Renal cortical epithelial cell (primary cell): ENCODE measurements around the gene TMEM101. TPM values are rescaled to one million over a fixed set of nuclear protein-coding genes. Genes with fewer than 3 reads are reported as not detected.
"Not testable (repeated sequence)": the region's sequence is repeated elsewhere in the genome, so short reads cannot be mapped to it uniquely, and the experiment has no call there.

Source experiments
- DNase-seq: peaks from one replicate; pipeline ENCODE4 v3.0.0-alpha.2; 2011; ENCODE audit warnings: low read depth
- total RNA-seq: library from RNA; depleted of rRNA; stranded (reverse); fragments of >200 nt; gene quantifications from 2 replicates; pipeline ENCODE4 v1.2.3, GENCODE V29; 2014

TMEM101 gene
- total RNA-seq, 1 donor from 2014 or later: 43.8 TPM

DNA sequence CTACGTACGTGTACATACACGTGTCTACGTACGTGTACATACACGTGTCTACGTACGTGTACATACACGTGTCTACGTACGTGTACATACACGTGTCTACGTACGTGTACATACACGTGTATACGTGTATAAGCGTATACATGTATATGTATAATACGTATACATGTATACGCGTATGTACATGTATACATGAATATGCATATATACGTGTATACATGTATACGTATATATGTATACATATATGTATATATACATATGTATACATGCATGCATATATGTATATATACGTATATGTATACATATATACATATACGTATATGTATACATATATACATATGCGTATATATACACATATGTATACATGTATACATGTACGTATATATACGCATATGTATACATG is 38.9 kb downstream of the TMEM101 start:
- DNase-seq: no peak

DNA sequence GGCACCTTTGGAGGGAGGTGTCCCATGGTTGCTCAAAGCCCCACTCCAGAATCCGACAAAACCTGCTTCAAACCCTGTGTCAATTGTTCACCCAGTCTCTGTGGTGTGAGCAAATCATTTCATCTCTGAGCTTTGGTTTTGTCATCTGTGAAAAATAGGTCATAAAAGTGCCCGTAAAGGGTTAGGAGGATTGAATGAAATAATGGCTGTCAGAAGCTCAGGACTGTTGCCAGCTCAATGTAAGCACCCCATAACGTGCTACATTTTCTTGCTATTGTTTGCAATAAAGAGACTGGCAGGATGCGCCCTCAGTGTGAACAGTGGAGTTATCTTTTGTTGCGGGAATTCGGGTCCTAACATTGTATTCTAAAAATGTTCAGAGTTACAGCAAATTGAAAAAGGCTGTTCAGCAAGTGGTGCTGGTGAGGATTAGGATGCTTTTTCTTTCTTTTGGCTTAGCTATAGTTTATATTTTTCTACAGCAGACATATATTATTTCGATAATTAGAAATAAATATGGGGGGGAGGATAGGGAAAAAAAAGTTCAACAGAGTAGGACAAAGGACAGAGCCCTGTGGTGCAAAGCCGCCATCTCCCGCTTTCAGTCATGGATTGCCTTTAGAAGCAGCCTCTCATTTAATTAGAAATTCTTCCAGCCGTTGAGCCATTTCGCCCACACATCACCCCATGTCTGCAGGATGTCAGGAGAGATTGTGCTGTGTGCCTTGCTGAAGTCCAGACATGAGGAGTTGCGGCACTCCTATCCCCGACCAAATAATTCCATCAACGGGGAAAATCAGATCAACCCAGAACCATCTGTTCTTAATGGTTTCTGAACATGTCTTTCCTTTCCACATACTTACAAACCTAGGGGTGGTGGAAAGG is 40.1 kb downstream of the TMEM101 start:
- no peak for DNase-seq

DNA sequence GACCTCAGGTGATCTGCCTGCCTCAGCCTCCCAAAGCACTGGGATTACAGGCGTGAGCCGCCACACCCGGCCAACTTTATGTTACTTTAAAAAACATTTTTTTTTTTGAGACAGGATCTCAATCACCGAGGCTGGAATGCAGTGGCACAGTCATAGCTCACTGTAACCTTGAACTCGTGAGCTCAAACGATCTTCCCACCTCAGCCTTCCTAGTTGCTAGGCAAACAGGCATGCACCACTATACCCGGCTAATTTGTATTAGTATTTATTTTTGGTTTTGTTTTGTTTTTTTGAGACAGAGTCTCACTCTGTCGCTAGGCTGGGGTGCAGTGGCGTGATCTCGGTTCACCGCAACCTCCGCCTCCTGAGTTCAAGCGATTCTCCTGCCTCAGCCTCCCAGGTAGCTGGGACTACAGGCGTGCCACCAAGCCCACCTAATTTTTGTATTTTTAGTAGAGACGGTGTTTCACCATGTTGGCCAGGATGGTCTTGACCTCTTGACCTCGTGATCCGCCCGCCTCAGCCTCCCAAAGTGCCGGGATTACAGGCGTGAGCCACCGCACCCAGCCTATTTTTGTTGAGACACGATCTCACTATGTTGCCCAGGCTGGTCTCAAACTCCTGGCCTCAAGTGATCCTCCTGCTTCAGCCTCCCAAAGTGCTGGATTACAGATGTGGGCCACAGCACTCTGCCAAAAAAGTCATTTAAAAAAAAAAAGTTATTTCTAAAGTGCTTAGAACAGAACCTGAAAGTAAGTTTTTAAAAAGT is 42.1 kb downstream of the TMEM101 start:
- DNase-seq: not testable (repeated sequence)

DNA sequence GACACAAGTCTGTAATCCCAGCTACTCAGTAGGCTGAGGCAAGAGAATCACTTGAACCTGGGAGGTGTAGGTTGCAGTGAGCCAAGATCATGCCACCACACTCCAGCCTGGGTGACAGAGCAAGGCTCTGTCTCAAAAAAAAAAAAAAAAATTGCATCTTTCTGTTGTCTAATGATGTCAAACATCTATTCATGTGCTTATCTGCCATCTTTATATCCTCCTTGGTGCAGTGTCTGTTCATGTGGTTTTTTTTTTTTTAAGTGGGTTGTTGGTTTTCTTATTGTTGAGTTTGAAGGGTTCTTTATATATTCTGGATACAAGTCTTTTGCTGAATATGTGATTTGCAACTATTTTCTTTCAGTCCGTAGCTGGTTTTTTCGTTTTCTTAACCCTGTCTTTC is 43.3 kb downstream of the TMEM101 start:
- not testable (repeated sequence) for DNase-seq

DNA sequence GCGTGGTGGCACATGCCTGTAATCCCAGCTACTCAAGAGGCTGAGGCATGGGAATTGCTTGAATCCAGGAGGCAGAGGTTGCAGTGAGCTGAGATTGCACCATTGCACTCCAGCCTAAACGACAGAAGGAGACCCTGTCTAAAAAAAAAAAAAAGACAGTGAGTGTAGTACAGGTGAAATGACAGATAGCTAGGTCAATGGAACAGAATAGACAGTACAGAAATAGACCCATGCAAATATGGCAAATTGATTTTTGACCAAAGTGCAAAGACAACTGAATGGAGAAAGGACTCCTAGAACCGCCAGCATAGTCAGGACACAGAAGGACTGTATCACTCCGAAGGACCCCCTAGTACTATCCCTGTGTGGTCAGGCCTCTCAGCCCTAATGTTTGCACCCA is 44.4 kb downstream of the TMEM101 start:
- DNase-seq: no peak

DNA sequence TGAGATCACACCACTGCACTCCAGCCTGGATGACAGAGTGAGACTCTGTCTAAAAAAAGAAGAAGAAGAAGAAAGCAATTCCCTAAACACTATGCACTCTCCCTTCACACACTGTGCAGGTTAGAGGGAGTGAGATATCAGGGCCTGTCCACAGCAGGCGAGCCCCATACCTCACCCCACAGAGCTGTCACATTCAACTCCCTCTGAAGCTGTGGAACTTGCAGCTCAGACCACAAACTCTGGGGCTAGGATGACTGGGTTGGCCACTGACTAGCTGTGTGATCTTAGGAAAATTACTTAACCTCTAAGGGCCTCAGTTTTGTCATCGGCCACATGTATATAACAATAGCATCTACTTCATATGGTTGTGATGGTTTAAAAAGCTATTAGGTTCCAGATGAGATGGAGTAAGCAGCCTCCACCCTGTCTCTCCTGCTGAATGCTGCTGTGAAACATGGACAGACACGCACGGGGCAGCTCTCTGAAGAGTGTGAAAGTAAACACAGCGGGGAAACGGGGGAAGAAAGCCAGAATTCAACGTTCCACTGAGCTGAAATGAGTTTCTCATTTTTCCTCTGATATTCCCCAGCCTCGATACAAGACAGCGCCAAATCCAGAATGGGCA is 47.4 kb downstream of the TMEM101 start:
- DNase-seq: no peak

DNA sequence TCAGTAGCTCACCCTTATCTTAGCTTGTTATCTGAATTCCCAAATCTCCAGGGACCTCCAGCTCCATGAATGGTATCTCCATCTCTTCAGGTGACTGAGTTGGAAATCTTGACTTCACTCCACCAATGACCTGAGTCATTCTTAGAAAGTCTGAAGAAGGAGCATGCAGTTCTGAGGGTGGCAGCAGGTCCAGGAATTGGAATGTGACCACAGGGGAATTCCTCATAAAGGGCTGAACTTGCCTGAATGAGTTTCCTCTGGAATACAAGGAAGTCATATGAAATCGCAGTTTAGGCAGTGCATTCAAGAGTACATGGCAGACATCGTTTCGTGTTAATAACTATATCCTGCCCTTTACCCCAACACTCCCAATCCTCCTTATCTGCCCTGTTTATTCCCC is 48.5 kb downstream of the TMEM101 start:
- DNase-seq: peak; percentile 77

DNA sequence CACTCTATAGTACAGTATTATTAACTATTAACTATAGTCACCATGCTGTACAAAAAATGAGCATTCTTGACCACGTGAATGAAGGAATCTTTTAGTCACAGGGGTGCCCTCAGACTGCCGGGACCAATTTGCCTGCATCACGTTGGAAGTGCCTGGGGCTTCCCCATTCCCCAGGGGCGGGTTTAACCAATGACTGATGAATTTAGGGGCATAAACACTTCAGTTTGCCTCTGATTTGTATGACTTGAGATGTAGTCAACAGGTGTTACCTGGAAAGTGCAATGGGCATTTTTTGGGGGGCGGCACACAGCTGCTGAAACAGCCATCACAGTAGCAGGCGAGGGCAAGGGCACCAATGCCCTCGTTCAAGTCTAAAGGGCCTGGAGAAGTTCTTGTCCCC is 52.3 kb downstream of the TMEM101 start:
- DNase-seq: no peak

DNA sequence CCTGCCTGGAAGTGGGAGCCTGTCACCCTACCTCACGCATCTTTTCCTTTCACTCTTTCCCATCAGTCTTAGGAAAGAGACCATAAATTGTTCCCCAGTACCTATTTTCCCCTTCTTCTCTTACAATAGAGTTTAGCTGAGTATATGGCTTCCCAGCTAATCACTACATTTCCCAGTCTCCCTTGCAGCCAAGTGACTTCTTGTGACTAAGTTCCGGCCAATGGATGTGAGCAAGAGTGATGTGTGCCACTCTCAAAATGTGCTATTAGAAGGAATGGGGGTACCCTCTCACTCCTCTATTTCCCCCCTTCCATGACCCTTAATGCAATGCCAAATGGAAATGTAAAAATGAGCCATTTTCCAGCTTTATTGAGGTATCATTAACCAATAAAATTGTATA is 52.8 kb downstream of the TMEM101 start:
- DNase-seq: no peak

DNA sequence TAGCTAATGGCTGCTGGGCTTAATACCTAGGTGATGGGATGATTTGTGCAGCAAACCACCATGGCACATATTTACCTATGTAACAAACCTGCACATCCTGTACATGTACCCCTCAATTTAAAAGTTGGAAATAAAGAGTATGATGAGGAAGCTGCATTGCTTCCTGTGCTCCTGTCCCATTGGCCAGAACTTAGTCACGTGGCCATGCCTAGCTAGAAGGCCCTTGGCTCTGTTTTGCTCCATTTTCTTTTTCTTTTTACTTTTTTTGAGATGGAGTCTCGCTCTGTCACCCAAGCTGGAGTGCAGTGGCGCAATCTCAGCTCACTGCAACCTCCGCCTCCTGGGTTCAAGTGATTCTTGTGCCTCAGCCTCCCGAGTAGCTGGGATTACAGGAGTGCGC is 53.5 kb downstream of the TMEM101 start:
- DNase-seq: not testable (repeated sequence)

Other genes with a start within 250 kb of the TMEM101 start
- 96.0 and 132 TPM in 2 replicates for gene DUSP3, start 236.0 kb downstream of the TMEM101 start, total RNA-seq
- gene CFAP97D1, start 234.5 kb downstream of the TMEM101 start, total RNA-seq: under 0.01 TPM in 1 of 2 replicates, not detected in the other
- gene MPP3, start 181.8 kb downstream of the TMEM101 start, total RNA-seq: 6.8 and 8.5 TPM in 2 replicates
- not detected in 2 replicates for gene CD300LG, start 167.8 kb downstream of the TMEM101 start, total RNA-seq
- gene MPP2, start 107.4 kb downstream of the TMEM101 start, total RNA-seq: 1.7 and 3.6 TPM in 2 replicates
- gene PPY, start 72.5 kb downstream of the TMEM101 start, total RNA-seq: not detected in 2 replicates
- gene PYY, start 61.0 kb downstream of the TMEM101 start, total RNA-seq: not detected in 2 replicates
- gene NAGS, start 10.3 kb downstream of the TMEM101 start, total RNA-seq: 1.2 and 6.1 TPM in 2 replicates
- 30.3 and 42.2 TPM in 2 replicates for gene LSM12, start 51.7 kb upstream of the TMEM101 start, total RNA-seq
- 15.8 and 54.2 TPM in 2 replicates for gene G6PC3, start 55.8 kb upstream of the TMEM101 start, total RNA-seq
- gene HDAC5, start 108.7 kb upstream of the TMEM101 start, total RNA-seq: 10.9 and 22.7 TPM in 2 replicates
- gene HROB, start 127.0 kb upstream of the TMEM101 start, total RNA-seq: 0.70 and 1.2 TPM in 2 replicates
- not detected in 2 replicates for gene ASB16, start 155.7 kb upstream of the TMEM101 start, total RNA-seq
- gene TMUB2, start 172.0 kb upstream of the TMEM101 start, total RNA-seq: 21.9 and 38.5 TPM in 2 replicates
- 45.8 and 61.1 TPM in 2 replicates for gene ATXN7L3, start 184.9 kb upstream of the TMEM101 start, total RNA-seq
- gene UBTF, start 204.7 kb upstream of the TMEM101 start, total RNA-seq: 27.8 and 57.8 TPM in 2 replicates